NCI-H187 treated with DMSO at 0.1 percent for 48 hours (cell line): ENCODE data around the gene ZNF618.

Experiments
- DNase-seq: peaks from one replicate; lab custom pipeline; 2025; lab: John Stamatoyannopoulos, UW

ZNF618 gene

GRCh38 chr9:114060070-114060469 is 184.0 kb downstream of the ZNF618 start:
- DNase-seq: no peak

GRCh38 chr9:114060711-114061110 is 184.6 kb downstream of the ZNF618 start:
- no peak for DNase-seq

- DNase-seq: no peak
Measured at GRCh38 chr9:114061292-114061691, 185.2 kb downstream of the ZNF618 start.

GRCh38 chr9:114061830-114062474 is 185.8 kb downstream of the ZNF618 start:
- no peak for DNase-seq

- no peak for DNase-seq
Measured at GRCh38 chr9:114065304-114065703, 189.2 kb downstream of the ZNF618 start.

- DNase-seq: no peak
Measured at GRCh38 chr9:114069476-114070187, 193.5 kb downstream of the ZNF618 start.

GRCh38 chr9:114070188-114071103 is 194.3 kb downstream of the ZNF618 start:
- no peak for DNase-seq

GRCh38 chr9:114071197-114071795 is 195.2 kb downstream of the ZNF618 start:
- no peak for DNase-seq

GRCh38 chr9:114072184-114073140 is 196.4 kb downstream of the ZNF618 start:
- DNase-seq: no peak

- no peak for DNase-seq
Measured at GRCh38 chr9:114075602-114076001, 199.5 kb downstream of the ZNF618 start.

- no peak for DNase-seq
Measured at GRCh38 chr9:114076237-114077161, 200.4 kb downstream of the ZNF618 start.

- no peak for DNase-seq
Measured at GRCh38 chr9:114077162-114077837, 201.2 kb downstream of the ZNF618 start.

GRCh38 chr9:114078021-114078780 is 202.1 kb downstream of the ZNF618 start, which contains the start of gene AMBP:
Gene AMBP, minus strand, starts transcription at chr9:114078300. Its CDS starts 91 bp downstream, at chr9:114078209.
- DNase-seq: no peak

GRCh38 chr9:114078781-114079156 is 202.7 kb downstream of the ZNF618 start:
- no peak for DNase-seq

GRCh38 chr9:114080195-114080772 is 204.2 kb downstream of the ZNF618 start:
- DNase-seq: no peak

GRCh38 chr9:114080773-114081440 is 204.8 kb downstream of the ZNF618 start:
- no peak for DNase-seq

GRCh38 chr9:114081441-114082016 is 205.4 kb downstream of the ZNF618 start:
- DNase-seq: no peak
